Caco-2 (cell line): ENCODE measurements around the gene CLNK. TPM values are rescaled to one million over a fixed set of nuclear protein-coding genes. Genes with fewer than 3 reads are reported as not detected.

Experiments
- BruUV-seq: library from RNA; stranded (reverse); fragments of 400-500 nt; replicated peaks from 2 replicates; lab custom pipeline; 2021; lab: Mats Ljungman, UMichigan
- CTCF ChIA-PET: fragments of 300-600 bp; sonication (Branson Sonifier 250); formaldehyde crosslinking; loops from one replicate; lab custom pipeline; 2022; ENCODE audit warnings: antibody characterized with exemption; lab: Charles Lee
- POLR2A ChIA-PET: fragments of 300-600 bp; sonication (Branson Sonifier 250); formaldehyde crosslinking; loops from one replicate; lab custom pipeline; 2022; ENCODE audit warnings: antibody characterized with exemption; lab: Charles Lee
- DNase-seq, 2 experiments: peaks; one replicate each; pipeline versions ENCODE4 v3.0.0 to v3.0.0-alpha.2; 2020 to 2022
- H3K27me3 ChIP-seq: replicated peaks from 2 replicates; pipeline ENCODE4 v1.6.0; 2011; ENCODE audit warnings: low read length; ENCODE audit not compliant: control insufficient read depth, insufficient read depth
- H3K36me3 ChIP-seq: 2 replicates; pipeline ENCODE4 v1.5.1; 2011; ENCODE audit warnings: low read length; ENCODE audit not compliant: control insufficient read depth, insufficient read depth
- H3K4me1 ChIP-seq: fragments of 250-450 bp; sonication (Bioruptor Pico); 2 replicates; pipeline ENCODE4 v1.5.1; 2020; ENCODE audit warnings: mild to moderate bottlenecking
- H3K4me3 ChIP-seq: 2 replicates; pipeline ENCODE4 v1.5.1; 2011; ENCODE audit warnings: low read depth, mild to moderate bottlenecking, control low read depth, low read length
- H3K9me3 ChIP-seq: fragments of 250-450 bp; sonication (Bioruptor Pico); 2 replicates; pipeline ENCODE4 v1.5.1; 2020; ENCODE audit warnings: mild to moderate bottlenecking, moderate library complexity
- H3K27ac Mint-ChIP-seq: one replicate; pipeline ENCODE4 v1.8.0; 2022; ENCODE audit warnings: mixed read lengths; ENCODE audit not compliant: unreplicated experiment
- H3K27me3 Mint-ChIP-seq: one replicate; pipeline ENCODE4 v1.8.0; 2022; ENCODE audit warnings: mixed read lengths; ENCODE audit not compliant: insufficient read depth, unreplicated experiment
- H3K36me3 Mint-ChIP-seq: one replicate; pipeline ENCODE4 v1.8.0; 2022; ENCODE audit warnings: mild to moderate bottlenecking, mixed read lengths; ENCODE audit not compliant: insufficient read depth, unreplicated experiment
- H3K4me1 Mint-ChIP-seq: one replicate; pipeline ENCODE4 v1.8.0; 2022; ENCODE audit warnings: low read depth, mixed read lengths; ENCODE audit not compliant: unreplicated experiment
- H3K4me3 Mint-ChIP-seq: one replicate; pipeline ENCODE4 v1.8.0; 2022; ENCODE audit warnings: mild to moderate bottlenecking, moderate library complexity, mixed read lengths; ENCODE audit not compliant: unreplicated experiment
- H3K9me3 Mint-ChIP-seq: one replicate; pipeline ENCODE4 v1.8.0; 2022; ENCODE audit warnings: mixed read lengths; ENCODE audit not compliant: unreplicated experiment
- CTCF ChIP-seq, 2 experiments: fragments of 200-600 bp in 1 of 2; IDR thresholded peaks; 1 replicate in 1 of 2; 2 replicates in 1 of 2; pipeline versions ENCODE4 v1.5.1 to v1.8.0; 2011 to 2022; ENCODE audit warnings: antibody characterized with exemption in 1 of 2, control low read depth in 1 of 2, inconsistent platforms in 1 of 2, low read depth in 1 of 2, low read length in 1 of 2, mild to moderate bottlenecking in 1 of 2, moderate library complexity in 1 of 2; ENCODE audit not compliant: insufficient read depth in 1 of 2, severe bottlenecking in 1 of 2, unreplicated experiment in 1 of 2
- intact Hi-C: fragments of 100-400 bp; cut with micrococcal nuclease; formaldehyde crosslinking; loops from one replicate; pipeline ENCODE4 v1.10.0; 2022; ENCODE audit not compliant: unreplicated experiment
- total RNA-seq: library from RNA; stranded (reverse); gene quantifications from 2 replicates; pipeline ENCODE4 v1.2.3, GENCODE V29; 2022

CLNK gene
- total RNA-seq, 1 experiment from 2014 or later: not detected

- Histone ChIP-seq H3K4me3 (no peak overlapping the region), H3K27me3 (no peaks in the 10 kb centered on the region), H3K9me3 (no peaks in the 10 kb centered on the region), H3K4me1 (no peaks in the 10 kb centered on the region), H3K36me3 (no peaks in the 10 kb centered on the region)
- no peaks in the 10 kb centered on the region for H3K4me1 Mint-ChIP-seq
- no TSS peak for BruUV-seq
- CTCF ChIA-PET: no interaction called here
- H3K27me3 Mint-ChIP-seq: peaks cover 3% of the 10 kb centered on the region
- H3K9me3 Mint-ChIP-seq: peaks cover 22% of the 10 kb centered on the region
- no peaks in the 10 kb centered on the region for H3K36me3 Mint-ChIP-seq
- no peak overlapping the region for H3K4me3 Mint-ChIP-seq
- no peak for TF ChIP-seq CTCF (IDR thresholded peaks at IDR 0.05; ENCODE audit: insufficient read depth in 1 of 2, low read depth in 1 of 2, low read length in 1 of 2, severe bottlenecking in 1 of 2, unreplicated experiment in 1 of 2)
- H3K27ac Mint-ChIP-seq: no peak overlapping the region
- DNase-seq: no peak
- intact Hi-C loops: no loop called here
- POLR2A ChIA-PET: no interaction called here
Observed at GRCh38 chr4:10461850-10462400, 222.6 kb downstream of the CLNK start.

- Histone ChIP-seq H3K9me3 (no peaks in the 10 kb centered on the region), H3K36me3 (no peaks in the 10 kb centered on the region), H3K4me3 (no peak overlapping the region), H3K27me3 (no peaks in the 10 kb centered on the region), H3K4me1 (no peaks in the 10 kb centered on the region)
- peaks cover 22% of the 10 kb centered on the region for H3K9me3 Mint-ChIP-seq
- ChIA-PET POLR2A (no interaction called here), CTCF (no interaction called here)
- TF ChIP-seq CTCF (IDR thresholded peaks at IDR 0.05; ENCODE audit: insufficient read depth in 1 of 2, low read depth in 1 of 2, low read length in 1 of 2, severe bottlenecking in 1 of 2, unreplicated experiment in 1 of 2): no peak
- intact Hi-C loops: no loop called here
- H3K4me1 Mint-ChIP-seq: no peaks in the 10 kb centered on the region
- no peak overlapping the region for H3K27ac Mint-ChIP-seq
- no peak overlapping the region for H3K4me3 Mint-ChIP-seq
- no peak for DNase-seq
- no peaks in the 10 kb centered on the region for H3K27me3 Mint-ChIP-seq
- no TSS peak for BruUV-seq
- H3K36me3 Mint-ChIP-seq: no peaks in the 10 kb centered on the region
Observed at GRCh38 chr4:10461091-10461849, 223.3 kb downstream of the CLNK start.

GRCh38 chr4:10460313-10461047 is 224.1 kb downstream of the CLNK start:
- intact Hi-C loops: no loop called here
- ChIA-PET POLR2A (no interaction called here), CTCF (no interaction called here)
- Histone ChIP-seq H3K27me3 (no peaks in the 10 kb centered on the region), H3K4me1 (no peaks in the 10 kb centered on the region), H3K36me3 (no peaks in the 10 kb centered on the region), H3K9me3 (no peaks in the 10 kb centered on the region), H3K4me3 (no peak overlapping the region)
- H3K27ac Mint-ChIP-seq: no peak overlapping the region
- H3K27me3 Mint-ChIP-seq: no peaks in the 10 kb centered on the region
- no peak for DNase-seq
- peaks cover 22% of the 10 kb centered on the region for H3K9me3 Mint-ChIP-seq
- H3K4me3 Mint-ChIP-seq: no peak overlapping the region
- H3K4me1 Mint-ChIP-seq: no peaks in the 10 kb centered on the region
- BruUV-seq: no TSS peak
- H3K36me3 Mint-ChIP-seq: no peaks in the 10 kb centered on the region
- no peak for TF ChIP-seq CTCF (IDR thresholded peaks at IDR 0.05; ENCODE audit: insufficient read depth in 1 of 2, low read depth in 1 of 2, low read length in 1 of 2, severe bottlenecking in 1 of 2, unreplicated experiment in 1 of 2)
